ENCODE data around the gene MAML1. TPM values are rescaled to one million over a fixed set of nuclear protein-coding genes. Genes with fewer than 3 reads are reported as not detected.

Gene MAML1
- total and polyA plus RNA-seq, 2 donors (not counting 1 experiment from before 2014, with no cell fraction given) = 12.0 to 50.6 TPM

- Histone ChIP-seq H4K20me1 (ENCODE audit: control insufficient read depth, insufficient read depth, low read length, poor library complexity, severe bottlenecking) (peaks cover 33% of the 10 kb centered on the region), H3K27ac (ENCODE audit: low read length in 2 of 2) (no peak overlapping the region), H3K36me3 (replicated peaks in 1 of 2; ENCODE audit: control extremely low read depth in 1 of 2, control insufficient read depth in 1 of 2, extremely low read depth in 1 of 2, insufficient read depth in 2 of 2, low read length in 1 of 2) (peaks cover 0 to 31% of the 10 kb centered on the region in 2 experiments), H3K4me2 (replicated peaks; ENCODE audit: low read depth, low read length, poor library complexity, severe bottlenecking) (no peak overlapping the region), H3K9me3 (ENCODE audit: control extremely low read depth in 1 of 3, control insufficient read depth in 2 of 3, insufficient read depth in 1 of 3, low read length in 2 of 3) (no peaks in the 10 kb centered on the region), H3K79me2 (ENCODE audit: control insufficient read depth, insufficient read depth, low read length) (peaks cover 15% of the 10 kb centered on the region), H3K9ac (ENCODE audit: low read length) (no peak overlapping the region), H3K27me3 (replicated peaks in 1 of 4; ENCODE audit: control extremely low read depth in 1 of 4, control insufficient read depth in 3 of 4, insufficient read depth in 4 of 4, low read length in 3 of 4) (no peaks in the 10 kb centered on the region), H2AFZ (ENCODE audit: insufficient read depth, low read depth, low read length, poor library complexity, severe bottlenecking) (no peak overlapping the region), H3K4me1 (ENCODE audit: control insufficient read depth in 2 of 2, insufficient read depth in 2 of 2, low read length in 2 of 2) (peaks cover 28 to 40% of the 10 kb centered on the region in 2 donors), H3K4me3 (ENCODE audit: control extremely low read depth in 1 of 5, extremely low read depth in 1 of 5, insufficient read depth in 1 of 5, low read depth in 2 of 5, low read length in 4 of 5) (no peak overlapping the region)
- ATAC-seq (ENCODE audit: low read depth) = no peak
- Mint-ChIP-seq H3K4me3 (peak overlapping the region; percentile 70), H3K27me3 (no peaks in the 10 kb centered on the region), H3K27ac (no peak overlapping the region), H3K4me1 (peaks cover 34% of the 10 kb centered on the region), H3K9me3 (ENCODE audit: insufficient read depth) (no peaks in the 10 kb centered on the region)
- ChIA-PET CTCF (interaction anchor here (0.9 to 1.8 kb wide), 4 partner anchors 16 to 177 kb away, joined by 3 to 4 read pairs (median 4); partner anchors contain the start of gene HNRNPH1), POLR2A (no interaction called here)
- intact Hi-C loops (cut with micrococcal nuclease) = loop anchor here (2.0 kb wide), 1 partner anchor 175 kb away; the partner anchor contains the start of gene HNRNPH1
- no peak for DNase-seq
- TF ChIP-seq CTCF (IDR thresholded peaks at IDR 0.05) (no peak), EZH2 (IDR thresholded peaks at IDR 0.05; ENCODE audit: borderline replicate concordance, insufficient read depth, low read depth, low read length, poor library complexity, severe bottlenecking) (no peak)
- WGBS (ENCODE audit: insufficient coverage) = 98% methylated on average over 28 of the region's 30 CpGs
These were observed 65.1 kb downstream of the MAML1 start for GRCh38 chr5:179797741-179798140.

GRCh38 chr5:179798144-179798770, 65.6 kb downstream of the MAML1 start:
- Histone ChIP-seq H3K36me3 (replicated peaks in 1 of 2; ENCODE audit: control extremely low read depth in 1 of 2, control insufficient read depth in 1 of 2, extremely low read depth in 1 of 2, insufficient read depth in 2 of 2, low read length in 1 of 2) (peaks cover 0 to 31% of the 10 kb centered on the region in 2 experiments), H3K27ac (ENCODE audit: low read length in 2 of 2) (no peak overlapping the region), H4K20me1 (ENCODE audit: control insufficient read depth, insufficient read depth, low read length, poor library complexity, severe bottlenecking) (peaks cover 38% of the 10 kb centered on the region), H3K9ac (ENCODE audit: low read length) (no peak overlapping the region), H2AFZ (ENCODE audit: insufficient read depth, low read depth, low read length, poor library complexity, severe bottlenecking) (no peak overlapping the region), H3K4me3 (ENCODE audit: control extremely low read depth in 1 of 5, extremely low read depth in 1 of 5, insufficient read depth in 1 of 5, low read depth in 2 of 5, low read length in 4 of 5) (no peak overlapping the region), H3K27me3 (replicated peaks in 1 of 4; ENCODE audit: control extremely low read depth in 1 of 4, control insufficient read depth in 3 of 4, insufficient read depth in 4 of 4, low read length in 3 of 4) (no peaks in the 10 kb centered on the region), H3K79me2 (ENCODE audit: control insufficient read depth, insufficient read depth, low read length) (peaks cover 19% of the 10 kb centered on the region), H3K9me3 (ENCODE audit: control extremely low read depth in 1 of 3, control insufficient read depth in 2 of 3, insufficient read depth in 1 of 3, low read length in 2 of 3) (no peaks in the 10 kb centered on the region), H3K4me2 (replicated peaks; ENCODE audit: low read depth, low read length, poor library complexity, severe bottlenecking) (no peak overlapping the region), H3K4me1 (ENCODE audit: control insufficient read depth in 2 of 2, insufficient read depth in 2 of 2, low read length in 2 of 2) (peaks cover 33 to 44% of the 10 kb centered on the region in 2 donors)
- no peak for TF ChIP-seq CTCF (IDR thresholded peaks at IDR 0.05)
- no peak for TF ChIP-seq EZH2 (IDR thresholded peaks at IDR 0.05; ENCODE audit: borderline replicate concordance, insufficient read depth, low read depth, low read length, poor library complexity, severe bottlenecking)
- H3K27ac Mint-ChIP-seq = no peak overlapping the region
- no peaks in the 10 kb centered on the region for H3K9me3 Mint-ChIP-seq (ENCODE audit: insufficient read depth)
- H3K4me1 Mint-ChIP-seq = peaks cover 33% of the 10 kb centered on the region
- peak; percentile 23 for DNase-seq
- H3K27me3 Mint-ChIP-seq = no peaks in the 10 kb centered on the region
- 98% methylated on average over 17 of the region's 23 CpGs for WGBS (ENCODE audit: insufficient coverage)
- intact Hi-C loops (cut with micrococcal nuclease) = no loop called here
- CTCF ChIA-PET = interaction anchor here (1.7 to 1.8 kb wide), 2 partner anchors 16 to 177 kb away, joined by 4 read pairs; no protein-coding TSS in a partner anchor
- H3K4me3 Mint-ChIP-seq = no peak overlapping the region
- POLR2A ChIA-PET = no interaction called here
- ATAC-seq (ENCODE audit: low read depth) = no peak

Measured in B cell (primary cell).